Stimulated activated CD8-positive, alpha-beta memory T cell treated with anti-CD3 and anti-CD28 coated beads, Interleukin-15, amount 100 ng/mL, for 4 hours (primary cell): ENCODE data around the gene MAD1L1.
A peak's percentile ranks its signal among the peaks of the same experiment; 100 is the strongest.

ENCODE experiments used
- DNase-seq, 2 donors: peaks; one replicate each; pipeline ENCODE4 v3.0.0-alpha.2; 2020; ENCODE audit warnings: low read depth in 2 of 2

The MAD1L1 gene

GRCh38 chr7:2118056-2118455 lies 114.7 kb downstream of the MAD1L1 start:
- DNase-seq = no peak

GRCh38 chr7:2117646-2118045 lies 115.1 kb downstream of the MAD1L1 start:
- no peak for DNase-seq

DNA sequence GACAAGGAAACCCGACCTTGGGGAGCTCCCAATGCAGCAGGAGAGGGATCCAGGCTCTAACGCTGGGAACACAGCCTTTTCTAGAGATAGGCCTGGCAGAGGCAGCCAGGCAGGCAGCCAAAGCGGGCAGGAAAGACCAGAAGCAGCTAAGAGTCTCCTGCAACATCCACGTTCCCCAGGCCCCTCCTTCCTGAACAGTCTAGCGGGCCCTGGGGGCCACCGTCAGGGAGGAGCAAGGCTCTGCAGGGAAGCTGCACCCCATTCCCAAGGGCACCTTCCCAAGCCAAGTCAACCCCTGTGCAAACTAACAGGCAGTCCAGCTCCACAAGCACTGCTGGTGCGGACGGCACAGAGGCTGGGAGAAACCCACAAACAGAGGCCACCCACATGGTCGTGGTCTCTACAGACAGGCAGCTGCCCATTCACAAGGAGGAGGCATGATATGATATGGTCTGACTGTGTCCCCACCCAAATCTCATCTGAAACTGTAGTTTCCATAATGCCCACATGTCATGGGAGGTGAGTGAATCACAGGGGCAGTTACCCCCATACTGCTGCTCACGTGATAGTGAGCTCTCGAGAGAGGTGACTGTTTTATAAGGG lies 115.7 kb downstream of the MAD1L1 start:
- no peak for DNase-seq

- no peak for DNase-seq
Observed at GRCh38 chr7:2116448-2116810, 116.3 kb downstream of the MAD1L1 start.

DNA sequence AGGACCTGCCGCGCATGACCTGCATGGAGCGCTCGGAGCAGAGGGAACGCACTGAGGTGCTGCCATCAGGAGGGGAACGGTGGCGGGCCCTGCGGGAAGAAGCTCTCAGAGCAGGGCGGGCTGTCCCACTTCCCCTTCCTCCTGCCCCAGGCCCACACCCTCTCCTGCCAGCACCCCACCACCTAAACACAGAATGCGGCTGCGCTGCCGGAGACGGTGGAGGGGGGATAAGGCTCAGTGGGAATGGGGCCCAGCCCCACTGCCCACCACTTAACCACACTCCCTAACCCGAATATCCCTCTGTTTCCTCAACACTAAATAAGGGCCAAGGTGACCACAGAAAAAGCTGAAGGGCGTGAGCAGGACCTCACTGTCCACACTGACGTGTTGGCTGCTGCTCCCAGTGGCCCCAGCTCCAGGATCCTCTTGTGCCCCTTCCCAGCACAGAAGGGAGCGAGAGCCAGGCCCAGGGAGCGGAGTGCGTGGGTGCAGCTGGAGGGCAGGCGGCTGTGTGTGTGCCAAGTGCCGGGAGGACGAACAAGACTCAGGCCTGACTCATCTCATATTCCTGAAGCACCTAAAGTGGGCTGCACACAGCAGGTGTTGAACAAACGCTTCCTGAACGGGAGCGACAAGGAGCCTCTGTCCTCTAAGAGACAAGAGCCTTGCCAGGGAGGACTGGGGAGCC lies 116.8 kb downstream of the MAD1L1 start:
- no peak for DNase-seq

GRCh38 chr7:2114926-2115759 lies 117.6 kb downstream of the MAD1L1 start:
- DNase-seq = no peak

- no peak for DNase-seq
Observed at GRCh38 chr7:2114052-2114451, 118.7 kb downstream of the MAD1L1 start.

- DNase-seq = no peak
Observed at GRCh38 chr7:2112261-2113198, 120.2 kb downstream of the MAD1L1 start.

DNA sequence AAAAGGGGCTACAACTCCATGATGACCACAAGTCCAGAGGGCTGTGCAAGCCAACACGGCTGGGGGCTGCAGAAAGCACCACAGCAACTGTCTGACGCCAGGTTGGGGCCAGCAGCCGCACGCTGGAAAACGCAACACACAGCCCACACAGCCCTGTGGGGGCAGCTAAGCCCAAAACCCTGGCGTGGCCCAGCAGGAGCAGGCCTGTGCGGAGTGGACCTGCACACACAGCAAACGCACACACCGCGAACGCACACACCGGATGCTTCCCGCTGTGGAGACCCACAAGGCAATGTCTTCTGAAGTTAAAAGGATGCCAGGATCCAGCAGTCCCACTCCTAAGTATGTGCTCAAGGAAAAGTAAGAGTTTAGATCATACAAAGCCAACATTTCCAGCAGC lies 121.2 kb downstream of the MAD1L1 start:
- DNase-seq = no peak

DNA sequence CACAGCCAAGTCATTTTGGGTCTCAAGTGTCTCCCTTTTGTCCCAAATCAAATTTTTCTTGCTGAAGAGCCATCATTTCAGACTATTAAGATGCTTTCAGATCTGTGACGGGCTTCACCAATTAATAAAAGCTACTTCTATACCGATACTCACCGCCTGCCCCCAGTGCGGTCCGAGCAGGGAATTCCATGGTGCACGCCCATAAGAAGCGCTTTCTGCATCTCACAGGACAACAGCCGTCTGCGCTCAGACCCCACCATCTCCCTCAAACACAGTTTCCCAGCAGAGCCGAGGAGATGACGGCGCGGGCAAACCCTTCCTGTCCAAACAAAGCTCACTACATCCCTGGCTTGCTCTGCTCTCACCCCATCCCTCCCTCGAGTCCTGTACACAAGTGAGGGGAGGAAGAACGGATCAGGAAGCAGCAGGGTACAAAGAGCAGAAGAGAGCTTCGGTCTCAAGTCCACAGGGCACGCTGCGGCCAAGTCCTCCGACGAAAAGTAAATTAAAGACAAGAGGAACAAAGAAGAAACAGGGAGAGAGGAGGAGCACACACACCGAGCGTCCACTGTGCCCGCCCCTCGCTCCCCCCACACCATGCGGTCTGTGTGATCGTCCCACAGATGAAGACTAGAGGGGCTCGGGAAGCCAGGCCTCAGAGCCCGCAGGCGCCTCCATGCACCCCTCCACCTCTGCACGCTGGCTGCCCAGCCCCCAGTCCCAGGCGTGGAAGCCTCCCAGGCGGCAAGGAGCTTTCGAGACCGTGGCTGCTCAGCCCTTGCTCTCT lies 121.9 kb downstream of the MAD1L1 start:
- DNase-seq = no peak

DNA sequence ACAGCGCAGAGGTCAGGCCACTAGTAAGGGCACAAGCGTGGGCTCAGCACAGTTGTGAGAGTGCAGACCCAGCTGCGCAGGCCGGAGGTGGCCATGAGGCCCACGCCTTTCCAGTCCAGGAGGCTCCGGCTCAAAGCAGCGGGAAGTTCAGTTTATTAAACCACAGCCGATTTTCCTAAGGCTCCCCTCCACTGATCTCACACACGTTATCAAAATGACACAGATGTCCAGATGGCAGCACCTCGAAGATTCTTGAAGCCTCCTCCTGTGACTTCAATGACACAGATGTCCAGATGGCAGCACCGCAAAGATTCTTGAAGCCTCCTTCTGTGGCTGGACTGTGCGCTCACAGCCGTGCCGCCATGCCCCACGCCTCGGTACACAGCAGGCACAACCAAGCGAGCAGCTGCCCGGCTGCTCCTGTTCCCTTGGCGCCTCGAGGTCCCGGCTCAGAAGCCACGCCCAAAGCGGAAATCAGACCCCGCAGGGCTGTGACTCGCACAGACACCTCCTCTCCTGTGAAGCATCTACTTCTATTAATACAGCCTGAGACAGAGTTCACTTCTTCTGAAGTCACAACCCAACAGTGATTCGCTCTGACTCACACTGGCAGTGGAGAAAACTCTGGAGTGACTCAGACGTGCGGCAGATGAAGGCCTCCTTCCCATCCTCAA lies 122.7 kb downstream of the MAD1L1 start:
- DNase-seq = peak; percentile 40 to 43

DNA sequence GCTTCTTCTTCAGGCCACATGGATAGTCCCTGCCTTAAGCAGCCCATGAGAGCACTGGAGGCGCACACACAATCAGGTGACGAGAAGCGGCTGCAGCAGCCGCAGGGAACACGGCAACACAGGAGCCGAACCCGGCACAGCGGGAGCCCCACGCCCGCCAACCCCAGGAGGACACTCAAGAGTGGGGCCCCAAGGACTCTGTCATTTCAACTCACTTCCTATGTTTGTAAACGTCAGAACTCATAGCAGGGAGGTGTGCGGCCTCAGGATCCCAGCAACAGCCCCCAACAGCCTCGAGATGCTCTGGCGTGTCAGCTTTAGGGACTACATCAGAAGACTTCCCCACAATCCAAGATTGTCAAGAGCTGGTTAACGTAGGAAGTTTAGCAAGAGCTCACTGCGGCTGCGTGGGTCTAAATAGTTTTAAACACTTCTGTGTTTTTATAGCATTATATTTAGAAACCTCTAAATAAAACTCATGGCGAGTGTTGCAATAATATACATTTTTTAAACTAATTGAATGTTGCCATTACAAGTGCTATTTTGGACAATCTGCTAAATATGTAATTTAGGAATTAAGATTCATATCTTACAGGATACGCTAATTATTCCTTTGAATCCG lies 123.4 kb downstream of the MAD1L1 start:
- DNase-seq = no peak

GRCh38 chr7:2108501-2109250 lies 124.1 kb downstream of the MAD1L1 start:
- no peak for DNase-seq

GRCh38 chr7:2108071-2108455 lies 124.7 kb downstream of the MAD1L1 start:
- no peak for DNase-seq

DNA sequence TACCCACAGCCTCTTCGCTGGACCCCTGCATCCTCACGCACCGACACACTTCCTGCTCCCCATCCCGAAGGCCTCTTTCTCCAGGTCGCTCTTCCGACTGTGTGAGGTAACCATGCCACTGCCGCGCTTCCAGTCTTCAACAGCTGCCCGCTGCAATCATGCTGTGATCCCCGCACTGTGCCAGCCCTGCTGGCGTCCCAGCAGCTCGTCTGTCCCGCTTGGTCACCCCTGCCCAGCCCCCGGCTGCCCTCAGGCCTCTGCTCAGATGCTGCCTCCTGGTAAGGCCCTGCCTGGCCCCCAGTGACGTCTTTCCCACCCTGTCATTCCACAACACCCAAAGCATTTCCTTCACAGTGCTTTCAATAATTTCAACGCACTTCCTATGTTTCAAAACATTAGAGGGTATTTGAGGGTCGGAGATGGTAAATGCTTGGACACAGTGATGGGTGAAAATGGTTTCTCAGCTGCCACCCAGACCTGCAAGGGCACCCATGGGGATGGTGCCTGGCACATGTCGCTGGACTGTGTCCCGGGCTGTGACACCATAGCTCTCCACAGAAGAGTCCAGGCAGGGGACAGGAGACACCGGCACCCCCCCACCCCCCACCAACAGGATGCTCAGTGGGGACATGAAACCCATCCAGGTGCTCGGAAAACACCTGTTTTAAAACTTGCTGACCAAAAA lies 125.2 kb downstream of the MAD1L1 start:
- DNase-seq = no peak

- no peak for DNase-seq
Observed at GRCh38 chr7:2106924-2107323, 125.8 kb downstream of the MAD1L1 start.

- DNase-seq = no peak
Observed at GRCh38 chr7:2106440-2106839, 126.3 kb downstream of the MAD1L1 start.

- no peak for DNase-seq
Observed at GRCh38 chr7:2105917-2106316, 126.8 kb downstream of the MAD1L1 start.

DNA sequence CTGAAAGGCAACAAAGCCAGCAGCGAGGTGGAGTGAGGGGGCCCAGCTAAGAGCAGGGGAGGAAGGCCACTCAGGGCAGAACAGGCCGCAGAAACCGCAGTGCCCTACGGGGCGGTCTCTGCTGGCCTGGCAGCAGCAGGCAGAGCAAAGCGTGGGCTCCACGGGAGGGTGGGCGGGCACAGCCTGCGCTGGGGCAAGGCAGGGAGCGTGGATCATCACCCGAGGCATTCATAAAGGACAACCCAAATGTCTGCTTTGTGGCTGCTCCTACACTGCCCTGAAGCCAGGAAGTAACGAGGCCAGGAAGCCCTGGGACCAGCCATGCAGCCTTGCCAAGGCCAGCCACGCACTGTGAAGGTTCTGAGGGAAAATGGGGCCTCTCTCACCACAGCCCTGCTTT lies 127.5 kb downstream of the MAD1L1 start:
- no peak for DNase-seq
